PC-3 (cell line): ENCODE data around the gene CFAP99.

ENCODE experiments used
- CTCF ChIP-seq: fragments of 300-600 bp; sonication (generic); conservative IDR thresholded peaks from 2 replicates; pipeline ENCODE4 v1.5.1; 2017; ENCODE audit warnings: antibody characterized with exemption, low read depth, mild to moderate bottlenecking, low read length
- EZH2phosphoT487 ChIP-seq: fragments of 300-600 bp; sonication (generic); IDR thresholded peaks from 2 replicates; pipeline ENCODE4 v1.6.1; 2018; ENCODE audit warnings: mild to moderate bottlenecking, antibody characterized with exemption, low read length, borderline replicate concordance

DNA sequence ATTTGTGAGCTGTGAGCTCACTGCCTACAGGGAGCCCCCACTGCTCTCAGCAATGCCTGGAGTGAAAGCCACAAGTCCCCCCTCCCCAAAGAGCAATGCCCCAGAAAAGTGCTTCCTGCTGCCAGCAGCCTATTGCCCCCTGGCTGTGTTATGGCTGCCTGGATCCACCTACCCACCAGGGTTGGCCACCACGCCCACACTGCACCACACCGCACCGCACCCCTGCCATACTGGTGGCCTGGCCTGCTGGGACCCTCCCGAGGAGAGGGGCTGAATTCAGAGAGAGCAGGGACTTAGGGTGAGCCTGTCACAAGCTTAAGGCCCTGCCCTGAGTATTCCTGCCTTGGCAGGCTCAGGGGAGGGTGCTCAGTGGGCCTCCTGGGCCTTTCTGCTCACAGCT, 4.3 kb downstream of the CFAP99 start:
- TF ChIP-seq CTCF = no peak
- no peak for TF ChIP-seq EZH2phosphoT487
